HepG2 (cell line): ENCODE data around the gene KRT71. TPM values are rescaled to one million over a fixed set of nuclear protein-coding genes. Genes with fewer than 3 reads are reported as not detected.

Experiments used
- ATAC-seq: fragments of 200-7000 bp; cut with Tn5 transposase; 3 replicates; pipeline ENCODE4 v1.9.1; 2020; ENCODE audit warnings: mild to moderate bottlenecking, moderate library complexity
- BruUV-seq: library from RNA; stranded (reverse); fragments of 400-500 nt; replicated peaks from 2 replicates; lab custom pipeline; 2021; lab: Mats Ljungman, UMichigan
- CTCF ChIA-PET: fragments of 300-600 bp; formaldehyde crosslinking; extraction: SDS; loops from one replicate; lab custom pipeline; 2021; ENCODE audit warnings: low total read pairs, inconsistent platforms, low intra/inter-chr PET ratio; lab: Yijun Ruan, JAX
- POLR2A ChIA-PET: fragments of 350-600 bp; sonication (Branson Sonifier 250); formaldehyde crosslinking; loops from one replicate; lab custom pipeline; 2020; ENCODE audit warnings: antibody characterized with exemption, inconsistent platforms; lab: Yijun Ruan, JAX
- DNase-seq: peaks from one replicate; pipeline ENCODE4 v3.0.0-alpha.2; 2015; ENCODE audit warnings: low spot score
- FAIRE-seq: peaks from 3 replicates; lab custom pipeline; 2011; peaks lifted over from hg19 to GRCh38; lab: Jason Lieb, UNC
- H2AFZ ChIP-seq: one replicate; pipeline ENCODE4 v1.6.1; 2011; ENCODE audit warnings: low read length, inconsistent platforms
- H3K27ac ChIP-seq: fragments of 300-600 bp; 3 replicates; pipeline ENCODE4 v1.8.0; 2011; ENCODE audit warnings: mixed run types, mild to moderate bottlenecking, mixed read lengths, low read length, inconsistent platforms; ENCODE audit not compliant: insufficient read depth; ENCODE audit errors: extremely low read length
- H3K27me3 ChIP-seq, 2 experiments: fragments of 200-600 bp in 1 of 2; 2 replicates in 1 of 2; 3 replicates in 1 of 2; pipeline versions ENCODE4 v1.6.0 to v1.8.0; 2011; ENCODE audit warnings: low read length in 2 of 2, mild to moderate bottlenecking in 2 of 2, moderate library complexity in 2 of 2, inconsistent platforms in 1 of 2; ENCODE audit not compliant: insufficient read depth in 2 of 2, control insufficient read depth in 1 of 2
- H3K36me3 ChIP-seq, 2 experiments: fragments of 200-600 bp in 1 of 2; replicated peaks in 1 of 2; 2 replicates in 1 of 2; 3 replicates in 1 of 2; pipeline versions ENCODE4 v1.5.1 to v1.8.0; 2011; ENCODE audit warnings: low read length in 2 of 2, inconsistent platforms in 1 of 2; ENCODE audit not compliant: insufficient read depth in 2 of 2, control insufficient read depth in 1 of 2
- H3K4me1 ChIP-seq: 2 replicates; pipeline ENCODE4 v1.5.1; 2012; ENCODE audit warnings: low read length, inconsistent platforms; ENCODE audit not compliant: insufficient read depth
- H3K4me2 ChIP-seq: 2 replicates; pipeline ENCODE4 v1.6.0; 2011; ENCODE audit warnings: low read depth, low read length, inconsistent platforms
- H3K4me3 ChIP-seq, 3 experiments: fragments of 200-600 bp in 1 of 3; sonication (generic), shearing (Covaris generic) in 1 of 3; replicated peaks in 1 of 3; 2 replicates each; pipeline ENCODE4 v1.5.1; 2011 to 2016; ENCODE audit warnings: low read length in 3 of 3, inconsistent platforms in 2 of 3, low read depth in 2 of 3, mild to moderate bottlenecking in 2 of 3, control low read depth in 1 of 3, mixed read lengths in 1 of 3; ENCODE audit not compliant: insufficient read depth in 1 of 3
- H3K79me2 ChIP-seq: one replicate; pipeline ENCODE4 v1.6.1; 2011; ENCODE audit warnings: low read length, inconsistent platforms; ENCODE audit not compliant: insufficient read depth
- H3K9ac ChIP-seq: 2 replicates; pipeline ENCODE4 v1.6.0; 2011; ENCODE audit warnings: mild to moderate bottlenecking, low read depth, low read length, inconsistent platforms; ENCODE audit not compliant: insufficient read depth
- H3K9me3 ChIP-seq: 2 replicates; pipeline ENCODE4 v1.5.1; 2012; ENCODE audit warnings: mild to moderate bottlenecking, low read length
- H4K20me1 ChIP-seq: 2 replicates; pipeline ENCODE4 v1.6.0; 2011; ENCODE audit warnings: inconsistent platforms, mild to moderate bottlenecking, low read length, moderate library complexity; ENCODE audit not compliant: insufficient read depth
- ADNP ChIP-seq: sonication (generic); formaldehyde crosslinking; IDR thresholded peaks from 2 replicates; pipeline ENCODE4 v1.4.0; 2020; ENCODE audit warnings: missing genetic modification reagents
- DMAP1 ChIP-seq: IDR thresholded peaks from 2 replicates; pipeline ENCODE4 v1.6.1; 2016
- MED8 ChIP-seq: sonication (generic); formaldehyde crosslinking; IDR thresholded peaks from 2 replicates; pipeline ENCODE4 v1.8.1; 2023; ENCODE audit warnings: mild to moderate bottlenecking, missing genetic modification reagents; ENCODE audit not compliant: insufficient replicate concordance
- PHF21A ChIP-seq: sonication (generic); formaldehyde crosslinking; IDR thresholded peaks from 2 replicates; pipeline ENCODE4 v1.5.0; 2020; ENCODE audit warnings: mild to moderate bottlenecking, missing genetic modification reagents
- REXO4 ChIP-seq: sonication (generic); formaldehyde crosslinking; IDR thresholded peaks from 2 replicates; pipeline ENCODE4 v1.8.0; 2022; ENCODE audit warnings: missing genetic modification reagents, mild to moderate bottlenecking, borderline replicate concordance
- SP4 ChIP-seq: sonication (generic); formaldehyde crosslinking; IDR thresholded peaks from 2 replicates; pipeline ENCODE4 v1.8.1; 2023; ENCODE audit warnings: mild to moderate bottlenecking, missing genetic modification reagents
- TARDBP ChIP-seq: sonication (generic); formaldehyde crosslinking; IDR thresholded peaks from 2 replicates; pipeline ENCODE4 v1.8.0; 2022; ENCODE audit warnings: mild to moderate bottlenecking, missing genetic modification reagents
- ZNF230 ChIP-seq: sonication (generic); formaldehyde crosslinking; IDR thresholded peaks from 2 replicates; pipeline ENCODE4 v1.4.0; 2020; ENCODE audit warnings: mild to moderate bottlenecking, missing genetic modification reagents
- ZNF296 ChIP-seq: sonication (generic); formaldehyde crosslinking; conservative IDR thresholded peaks from 2 replicates; pipeline ENCODE4 v1.5.0; 2020; ENCODE audit warnings: mild to moderate bottlenecking, missing genetic modification reagents
- WGBS: methylation state at CpG from one replicate; pipeline ENCODE4 v1.1.6; 2017; ENCODE audit warnings: low lambda C conversion rate; 5-methylcytosine and 5-hydroxymethylcytosine counted together
- in situ Hi-C: cut with HindIII; loops from 2 replicates; pipeline ENCODE4 v1.10.0; 2017; ENCODE audit warnings: low pct_unique_long_range_greater_than_20kb; ENCODE audit not compliant: extremely low pct_ligation_motif_present
- intact Hi-C: fragments of 100-400 bp; cut with micrococcal nuclease; formaldehyde crosslinking; loops from one replicate; pipeline ENCODE4 v1.10.0; 2022; ENCODE audit not compliant: unreplicated experiment
- polyA plus RNA-seq, 8 experiments: library from polyadenylated mRNA; depleted of rRNA in 3 of 8; stranded (reverse) in 7 of 8; unstranded in 1 of 8; fragments of >200 nt; fragmentation: Illumina TruSeq in 4 of 8; extraction: Trizol in 4 of 8; gene quantifications; 2 replicates each; pipeline versions ENCODE4 v1.2.1 to v1.2.3, GENCODE V29; 2011 to 2016; ENCODE audit warnings: low read depth in 4 of 8, missing spikeins in 1 of 8, mixed read lengths in 1 of 8; ENCODE audit not compliant: insufficient read depth in 1 of 8
- total RNA-seq, 5 experiments: library from RNA; depleted of rRNA; stranded (reverse); fragments of >200 nt; fragmentation: Illumina TruSeq; extraction: Trizol; gene quantifications; 2 replicates each; pipeline ENCODE4 v1.2.3, GENCODE V29; 2016; ENCODE audit warnings: low read depth in 1 of 5
- TF ChIP-seq, protein P1 (sequence below): IDR thresholded peaks from 2 replicates; pipeline ENCODE4 v1.6.1; 2016; ENCODE audit warnings: missing biosample characterization, missing genetic modification reagents, low read depth
- TF ChIP-seq, protein P2 (sequence below): sonication (generic); formaldehyde crosslinking; IDR thresholded peaks from 2 replicates; pipeline ENCODE4 v1.5.0; 2020; ENCODE audit warnings: missing genetic modification reagents
- TF ChIP-seq, protein P3 (sequence below): sonication (generic); formaldehyde crosslinking; IDR thresholded peaks from 2 replicates; pipeline ENCODE4 v1.9.0; 2021; ENCODE audit warnings: missing genetic modification reagents, borderline replicate concordance
- TF ChIP-seq, protein P4 (sequence below), 2 experiments: IDR thresholded peaks; 2 replicates each; pipeline ENCODE4 v1.6.1; 2011 to 2012; ENCODE audit warnings: low read length in 2 of 2, borderline replicate concordance in 1 of 2, low read depth in 1 of 2, mild to moderate bottlenecking in 1 of 2, moderate library complexity in 1 of 2

Gene KRT71
- total and polyA plus RNA-seq, 2 of the 13 experiments (the other 11 are each of a cell fraction or from before 2014, with no cell fraction given): not detected

DNA sequence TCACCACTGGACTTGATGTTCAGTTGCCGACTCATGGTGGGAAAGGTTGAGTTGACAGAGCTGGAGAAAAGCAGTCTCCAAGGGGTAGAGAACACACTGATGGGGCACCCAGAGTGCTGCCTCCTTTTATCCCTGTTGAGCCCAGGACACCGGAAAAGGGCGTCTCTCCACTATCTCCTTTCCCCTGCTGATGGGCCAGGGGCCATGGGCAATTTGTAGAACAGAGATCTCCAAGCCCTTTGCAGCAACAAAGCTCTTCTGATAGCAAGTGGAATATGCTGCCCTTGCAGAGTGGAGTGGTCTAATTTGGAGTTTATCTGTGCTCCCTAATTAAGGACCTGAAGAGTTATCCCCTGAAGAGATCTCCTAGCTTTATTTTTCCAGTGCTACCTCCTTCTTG, 20.8 kb upstream of the KRT71 start, which contains the start of gene KRT74 (continued):
- TF ChIP-seq, protein P1, sequence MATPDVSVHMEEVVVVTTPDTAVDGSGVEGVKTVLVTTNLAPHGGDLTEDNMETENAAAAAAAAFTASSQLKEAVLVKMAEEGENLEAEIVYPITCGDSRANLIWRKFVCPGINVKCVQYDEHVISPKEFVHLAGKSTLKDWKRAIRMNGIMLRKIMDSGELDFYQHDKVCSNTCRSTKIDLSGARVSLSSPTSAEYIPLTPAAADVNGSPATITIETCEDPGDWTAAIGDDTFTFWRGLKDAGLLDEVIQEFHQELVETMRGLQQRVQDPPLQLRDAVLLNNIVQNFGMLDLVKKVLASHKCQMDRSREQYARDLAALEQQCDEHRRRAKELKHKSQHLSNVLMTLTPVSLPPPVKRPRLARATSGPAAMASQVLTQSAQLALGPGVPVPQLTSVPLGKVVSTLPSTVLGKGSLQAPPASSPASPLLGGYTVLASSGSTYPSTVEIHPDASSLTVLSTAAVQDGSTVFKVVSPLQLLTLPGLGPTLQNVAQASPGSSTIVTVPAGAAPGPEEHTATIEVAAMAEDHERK (CRISPR knock-in tag): no peak
- TF ChIP-seq ZNF230 (CRISPR knock-in tag) (no peak), PHF21A (CRISPR knock-in tag) (no peak), ZNF296 (CRISPR knock-in tag) (no peak), ADNP (CRISPR knock-in tag) (no peak)
- TF ChIP-seq, protein P2, sequence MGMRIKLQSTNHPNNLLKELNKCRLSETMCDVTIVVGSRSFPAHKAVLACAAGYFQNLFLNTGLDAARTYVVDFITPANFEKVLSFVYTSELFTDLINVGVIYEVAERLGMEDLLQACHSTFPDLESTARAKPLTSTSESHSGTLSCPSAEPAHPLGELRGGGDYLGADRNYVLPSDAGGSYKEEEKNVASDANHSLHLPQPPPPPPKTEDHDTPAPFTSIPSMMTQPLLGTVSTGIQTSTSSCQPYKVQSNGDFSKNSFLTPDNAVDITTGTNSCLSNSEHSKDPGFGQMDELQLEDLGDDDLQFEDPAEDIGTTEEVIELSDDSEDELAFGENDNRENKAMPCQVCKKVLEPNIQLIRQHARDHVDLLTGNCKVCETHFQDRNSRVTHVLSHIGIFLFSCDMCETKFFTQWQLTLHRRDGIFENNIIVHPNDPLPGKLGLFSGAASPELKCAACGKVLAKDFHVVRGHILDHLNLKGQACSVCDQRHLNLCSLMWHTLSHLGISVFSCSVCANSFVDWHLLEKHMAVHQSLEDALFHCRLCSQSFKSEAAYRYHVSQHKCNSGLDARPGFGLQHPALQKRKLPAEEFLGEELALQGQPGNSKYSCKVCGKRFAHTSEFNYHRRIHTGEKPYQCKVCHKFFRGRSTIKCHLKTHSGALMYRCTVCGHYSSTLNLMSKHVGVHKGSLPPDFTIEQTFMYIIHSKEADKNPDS (CRISPR knock-in tag): no peak
- TF ChIP-seq, protein P3, sequence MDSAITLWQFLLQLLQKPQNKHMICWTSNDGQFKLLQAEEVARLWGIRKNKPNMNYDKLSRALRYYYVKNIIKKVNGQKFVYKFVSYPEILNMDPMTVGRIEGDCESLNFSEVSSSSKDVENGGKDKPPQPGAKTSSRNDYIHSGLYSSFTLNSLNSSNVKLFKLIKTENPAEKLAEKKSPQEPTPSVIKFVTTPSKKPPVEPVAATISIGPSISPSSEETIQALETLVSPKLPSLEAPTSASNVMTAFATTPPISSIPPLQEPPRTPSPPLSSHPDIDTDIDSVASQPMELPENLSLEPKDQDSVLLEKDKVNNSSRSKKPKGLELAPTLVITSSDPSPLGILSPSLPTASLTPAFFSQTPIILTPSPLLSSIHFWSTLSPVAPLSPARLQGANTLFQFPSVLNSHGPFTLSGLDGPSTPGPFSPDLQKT (CRISPR knock-in tag): no peak
- TF ChIP-seq, all 625 proteins: peak for 0

DNA sequence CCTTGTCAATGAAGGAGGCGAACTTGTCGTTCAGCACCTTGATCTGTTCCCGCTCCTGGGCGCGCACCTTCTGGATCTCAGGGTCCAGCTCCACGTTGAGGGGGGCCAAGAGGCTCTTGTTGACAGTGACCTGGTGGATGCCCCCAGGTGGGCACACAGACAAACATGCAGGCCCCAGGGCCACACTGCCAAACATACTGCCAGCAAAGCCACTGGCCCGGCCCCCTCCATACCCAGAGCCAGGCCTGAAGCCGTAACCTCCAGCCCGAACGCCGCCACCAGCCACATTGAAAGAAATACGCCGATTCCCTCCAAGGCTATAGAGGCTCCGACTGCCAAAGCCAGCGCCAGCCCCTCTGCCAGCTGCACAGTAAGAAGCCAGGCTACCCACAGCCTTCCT, 20.4 kb upstream of the KRT71 start:
- in situ Hi-C loops (no loop called here), intact Hi-C loops (no loop called here)
- no peak overlapping the region for H3K27ac ChIP-seq
- H3K4me3 ChIP-seq: no peak overlapping the region
- 55% methylated on average over 9 of the region's 15 CpGs for WGBS
- no peaks in the 10 kb centered on the region for H3K36me3 ChIP-seq
- no peak overlapping the region for H3K9ac ChIP-seq
- DNase-seq: no peak
- H4K20me1 ChIP-seq: no peaks in the 10 kb centered on the region
- no peaks in the 10 kb centered on the region for H3K9me3 ChIP-seq
- ATAC-seq: no peak
- H3K27me3 ChIP-seq: peaks cover 10 to 66% of the 10 kb centered on the region in 2 experiments; a peak in 4 of 5 replicates
- CTCF ChIA-PET: no interaction called here
- no peaks in the 10 kb centered on the region for H3K79me2 ChIP-seq
- POLR2A ChIA-PET: no interaction called here
- no peak overlapping the region for H3K4me2 ChIP-seq
- no TSS peak for BruUV-seq
- FAIRE-seq: no peak
- H3K4me1 ChIP-seq: no peaks in the 10 kb centered on the region
- no peak overlapping the region for H2AFZ ChIP-seq
- no peak for TF ChIP-seq MED8 (CRISPR knock-in tag)
- TF ChIP-seq, protein P4, sequence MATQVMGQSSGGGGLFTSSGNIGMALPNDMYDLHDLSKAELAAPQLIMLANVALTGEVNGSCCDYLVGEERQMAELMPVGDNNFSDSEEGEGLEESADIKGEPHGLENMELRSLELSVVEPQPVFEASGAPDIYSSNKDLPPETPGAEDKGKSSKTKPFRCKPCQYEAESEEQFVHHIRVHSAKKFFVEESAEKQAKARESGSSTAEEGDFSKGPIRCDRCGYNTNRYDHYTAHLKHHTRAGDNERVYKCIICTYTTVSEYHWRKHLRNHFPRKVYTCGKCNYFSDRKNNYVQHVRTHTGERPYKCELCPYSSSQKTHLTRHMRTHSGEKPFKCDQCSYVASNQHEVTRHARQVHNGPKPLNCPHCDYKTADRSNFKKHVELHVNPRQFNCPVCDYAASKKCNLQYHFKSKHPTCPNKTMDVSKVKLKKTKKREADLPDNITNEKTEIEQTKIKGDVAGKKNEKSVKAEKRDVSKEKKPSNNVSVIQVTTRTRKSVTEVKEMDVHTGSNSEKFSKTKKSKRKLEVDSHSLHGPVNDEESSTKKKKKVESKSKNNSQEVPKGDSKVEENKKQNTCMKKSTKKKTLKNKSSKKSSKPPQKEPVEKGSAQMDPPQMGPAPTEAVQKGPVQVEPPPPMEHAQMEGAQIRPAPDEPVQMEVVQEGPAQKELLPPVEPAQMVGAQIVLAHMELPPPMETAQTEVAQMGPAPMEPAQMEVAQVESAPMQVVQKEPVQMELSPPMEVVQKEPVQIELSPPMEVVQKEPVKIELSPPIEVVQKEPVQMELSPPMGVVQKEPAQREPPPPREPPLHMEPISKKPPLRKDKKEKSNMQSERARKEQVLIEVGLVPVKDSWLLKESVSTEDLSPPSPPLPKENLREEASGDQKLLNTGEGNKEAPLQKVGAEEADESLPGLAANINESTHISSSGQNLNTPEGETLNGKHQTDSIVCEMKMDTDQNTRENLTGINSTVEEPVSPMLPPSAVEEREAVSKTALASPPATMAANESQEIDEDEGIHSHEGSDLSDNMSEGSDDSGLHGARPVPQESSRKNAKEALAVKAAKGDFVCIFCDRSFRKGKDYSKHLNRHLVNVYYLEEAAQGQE (IDR thresholded peaks at IDR 0.05; ENCODE audit: borderline replicate concordance in 1 of 2, low read depth in 1 of 2, low read length in 2 of 2): no peak
- no peak for TF ChIP-seq REXO4
- TF ChIP-seq SP4: no peak
- TF ChIP-seq TARDBP (CRISPR knock-in tag): no peak
- no peak for TF ChIP-seq DMAP1
